TTC549 (cell line): ENCODE data around the gene UNC13C.

ENCODE experiments used
- FAIRE-seq: peaks from 2 replicates; lab custom pipeline; 2012; peaks lifted over from hg19 to GRCh38; lab: Jason Lieb, UNC

The UNC13C gene

DNA sequence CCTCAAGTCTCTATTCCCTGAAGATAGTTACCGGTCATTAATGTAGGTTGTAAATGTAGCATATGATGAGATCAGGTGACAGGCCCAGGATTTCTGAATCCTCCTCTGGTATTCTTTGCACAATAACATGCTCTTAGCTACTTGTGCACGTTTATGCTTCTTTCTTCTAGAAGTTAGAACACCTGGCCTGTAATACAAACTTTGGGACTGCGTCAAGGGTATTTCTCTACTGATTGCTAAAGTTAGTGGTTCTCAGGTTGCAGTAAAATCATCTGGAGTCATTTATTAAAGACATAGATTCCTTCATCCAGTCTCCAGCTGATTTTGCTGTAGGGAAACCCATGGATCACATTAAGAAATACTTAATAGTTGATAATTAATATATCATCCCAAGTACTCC lies 48.0 kb downstream of the UNC13C start:
- no peak for FAIRE-seq

DNA sequence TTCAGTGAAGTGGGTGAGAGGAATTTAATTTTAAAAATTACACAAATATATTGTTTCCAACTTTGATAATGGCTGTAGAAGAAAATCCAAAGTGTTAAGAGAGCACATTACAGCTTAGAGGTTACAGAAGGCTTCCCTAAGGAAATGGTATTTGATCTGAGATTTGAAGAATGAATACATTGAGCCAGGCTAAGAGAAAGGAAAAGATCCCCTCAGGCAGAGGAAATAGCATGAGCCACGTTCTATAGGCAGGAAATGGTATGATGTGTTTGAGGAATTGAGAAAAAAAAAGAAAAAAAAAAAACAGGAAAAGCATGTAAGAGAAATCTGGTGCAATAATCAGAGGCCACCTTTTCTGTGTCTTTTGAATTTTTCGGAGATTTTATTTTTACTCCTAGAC lies 48.6 kb downstream of the UNC13C start:
- FAIRE-seq, result no peak

DNA sequence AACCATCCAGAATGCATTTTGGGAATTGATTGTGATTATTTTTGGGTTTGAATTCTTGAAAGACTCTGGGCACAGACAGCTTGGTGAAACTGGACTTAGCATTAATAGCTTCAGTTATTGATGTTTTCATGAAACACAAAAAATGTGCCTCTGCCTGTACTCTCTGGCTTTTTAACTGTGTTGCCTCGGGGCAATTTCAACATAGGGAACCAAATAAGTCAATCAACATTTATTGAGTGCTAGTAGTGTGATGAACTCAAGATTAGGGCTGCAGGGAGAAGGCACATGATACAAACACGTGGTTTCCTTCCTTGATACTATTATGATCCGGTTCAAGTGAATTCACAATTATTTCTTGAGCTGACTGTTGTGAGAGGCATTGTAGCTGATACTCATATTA lies 50.8 kb downstream of the UNC13C start:
- no peak for FAIRE-seq

DNA sequence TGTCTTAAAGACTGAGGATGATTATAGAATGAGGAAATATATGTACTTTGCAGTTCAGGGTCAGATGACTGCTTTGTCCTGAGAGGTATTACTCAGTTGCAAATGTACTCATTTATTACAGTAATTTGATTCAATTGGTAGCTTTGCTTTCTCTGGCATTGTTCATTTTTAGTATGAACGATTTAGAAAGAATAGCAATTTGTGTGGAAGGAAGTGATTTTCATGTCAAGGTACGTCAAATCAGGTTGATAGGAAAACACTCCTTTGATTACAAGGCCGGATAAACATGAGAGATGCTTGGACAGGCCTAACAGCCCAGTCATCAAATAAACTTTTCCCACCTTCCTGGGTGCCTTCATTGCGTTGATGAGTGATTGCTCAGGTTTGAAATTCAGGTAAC lies 53.8 kb downstream of the UNC13C start:
- no peak for FAIRE-seq

DNA sequence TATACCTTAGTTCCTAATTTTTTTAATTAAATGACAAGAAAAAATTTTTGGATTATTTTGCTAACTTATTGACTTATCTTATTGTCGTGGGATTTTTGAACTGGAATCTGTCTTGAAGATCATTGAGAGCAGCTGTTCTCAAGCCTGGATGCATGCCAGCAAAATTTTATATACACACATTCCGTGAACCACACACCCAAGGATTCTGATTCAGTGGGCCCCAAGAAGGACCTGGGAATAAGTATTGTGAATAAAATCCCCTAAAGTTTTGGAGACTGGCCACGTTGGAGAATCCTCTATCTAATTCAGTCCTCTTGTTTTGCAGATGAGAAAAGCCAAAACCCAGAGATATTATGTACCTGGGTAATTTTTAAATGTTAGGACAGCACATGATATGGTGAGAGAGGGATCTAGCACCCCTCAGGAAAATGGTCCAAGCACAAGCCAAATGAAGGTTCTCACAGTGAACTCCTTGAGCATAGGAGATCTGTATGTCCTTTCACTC lies 55.2 kb downstream of the UNC13C start:
- no peak for FAIRE-seq

DNA sequence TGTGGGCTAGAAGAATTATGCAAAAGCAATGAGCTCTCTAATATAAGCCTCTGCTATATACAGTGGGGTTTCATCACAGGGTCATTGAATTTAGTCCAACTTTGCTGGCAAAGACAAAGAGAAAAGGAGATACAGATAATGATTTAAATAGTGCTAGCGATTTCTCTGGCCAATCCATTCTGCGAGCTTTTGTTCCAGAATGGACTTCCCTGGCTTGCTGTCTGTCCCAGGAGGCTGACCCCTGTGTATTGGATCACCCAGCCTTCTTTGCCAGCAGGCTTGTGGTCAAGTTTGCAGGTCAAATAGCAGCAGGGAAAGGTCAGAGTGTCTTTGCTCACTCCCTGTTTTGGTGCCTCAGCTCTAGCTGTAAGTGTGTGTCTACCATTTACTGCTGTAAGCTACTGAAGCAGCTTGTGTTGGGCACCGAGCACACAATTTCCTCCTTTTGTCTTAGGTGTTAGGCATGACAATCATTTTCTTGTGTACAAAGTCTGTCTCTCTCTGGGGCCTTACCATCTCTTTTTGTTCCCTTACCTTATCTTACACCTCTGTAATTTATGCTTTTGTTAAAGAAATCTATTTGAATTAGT lies 55.7 kb downstream of the UNC13C start:
- no peak for FAIRE-seq

DNA sequence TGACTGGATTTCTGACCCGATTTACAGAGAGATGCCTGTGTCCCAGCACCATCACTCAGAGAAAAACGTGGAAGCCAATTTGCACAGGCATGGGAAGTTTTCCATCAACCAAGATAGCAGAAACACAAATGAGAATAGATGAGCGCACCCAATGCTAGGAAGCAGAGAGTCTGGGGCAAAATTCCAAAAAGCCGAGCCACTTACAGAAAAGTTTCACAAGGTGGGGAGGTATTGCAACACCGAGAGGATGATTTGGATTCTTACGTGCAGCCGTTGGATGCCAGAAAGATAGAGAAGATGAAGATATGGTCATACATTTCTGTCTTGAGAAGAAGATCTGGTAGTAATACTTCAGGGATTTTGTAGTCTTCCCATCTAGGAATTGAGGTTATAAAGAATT lies 57.4 kb downstream of the UNC13C start:
- no peak for FAIRE-seq

DNA sequence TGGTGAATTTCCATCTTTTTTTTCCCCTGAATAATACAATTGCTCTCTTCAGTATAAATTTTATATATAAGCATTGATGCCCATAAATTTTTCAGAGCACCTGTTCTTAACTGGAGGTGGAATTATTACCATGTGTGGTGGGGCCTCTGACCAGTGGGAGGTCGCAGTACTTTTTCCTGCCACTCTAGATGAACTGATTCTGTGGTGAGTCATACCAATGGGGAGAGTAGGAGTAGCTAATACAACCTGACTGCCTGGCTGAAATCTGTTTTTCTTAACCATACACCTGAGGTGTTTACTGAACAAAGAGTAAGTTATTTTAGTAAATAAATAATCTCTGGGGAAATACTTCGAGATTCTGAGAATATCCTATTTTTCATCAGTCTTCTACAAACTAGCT lies 67.2 kb downstream of the UNC13C start:
- no peak for FAIRE-seq

DNA sequence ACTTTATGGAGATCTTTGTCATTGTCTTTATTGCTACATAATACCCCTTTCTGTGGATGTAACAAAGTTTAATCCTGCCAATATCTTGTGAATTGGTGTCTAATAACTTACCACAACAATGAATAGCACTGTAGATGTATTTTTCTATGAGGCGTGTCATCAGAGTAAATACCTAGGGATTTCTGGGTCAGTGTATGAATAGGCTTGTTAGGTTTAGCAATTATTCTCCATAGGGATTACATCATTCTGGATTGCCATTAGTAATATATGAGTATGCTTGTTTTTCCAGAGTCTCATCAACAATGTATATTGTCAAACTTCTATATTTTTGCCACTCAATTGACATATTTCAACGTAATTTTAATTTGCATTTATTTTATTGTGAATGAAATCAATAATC lies 67.9 kb downstream of the UNC13C start:
- FAIRE-seq, result no peak

DNA sequence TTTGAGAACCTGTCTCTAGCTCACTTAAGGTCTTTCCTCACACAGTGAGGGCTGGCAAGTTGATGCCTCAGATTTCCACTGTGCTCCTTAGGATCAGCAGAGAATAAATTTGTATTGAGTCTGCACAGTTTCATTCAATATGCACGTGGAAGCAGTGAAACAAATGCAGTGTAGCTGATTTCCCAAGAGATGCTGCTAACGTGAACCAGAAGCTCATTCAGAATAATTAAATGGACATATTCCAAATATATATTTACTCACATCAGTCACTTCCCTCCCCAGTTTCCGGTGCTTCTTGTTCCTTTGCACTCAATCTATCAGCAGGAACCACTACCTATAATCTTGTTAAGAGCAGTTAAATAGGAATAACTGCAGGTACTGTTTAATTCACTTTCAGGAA lies 86.1 kb downstream of the UNC13C start:
- FAIRE-seq, result no peak

DNA sequence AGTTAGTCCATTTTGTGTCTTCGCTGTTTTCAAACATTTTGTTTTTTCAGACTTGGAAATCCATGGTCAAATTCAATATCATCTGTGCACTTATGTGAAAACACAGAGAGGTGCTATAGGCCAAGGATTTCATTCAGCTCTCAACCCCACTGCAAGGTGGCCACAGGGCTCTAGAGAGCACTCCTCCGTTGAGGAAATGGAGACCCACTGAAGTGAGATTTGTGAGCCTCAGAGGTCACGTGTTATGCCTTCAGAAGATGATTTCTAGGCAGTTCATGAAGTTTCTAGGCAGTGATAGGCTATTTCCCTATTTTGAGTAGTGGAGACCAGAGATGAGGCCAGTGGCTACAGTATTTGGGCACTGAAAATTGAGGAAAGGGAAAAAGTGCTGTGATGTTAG lies 88.2 kb downstream of the UNC13C start:
- FAIRE-seq, result no peak

DNA sequence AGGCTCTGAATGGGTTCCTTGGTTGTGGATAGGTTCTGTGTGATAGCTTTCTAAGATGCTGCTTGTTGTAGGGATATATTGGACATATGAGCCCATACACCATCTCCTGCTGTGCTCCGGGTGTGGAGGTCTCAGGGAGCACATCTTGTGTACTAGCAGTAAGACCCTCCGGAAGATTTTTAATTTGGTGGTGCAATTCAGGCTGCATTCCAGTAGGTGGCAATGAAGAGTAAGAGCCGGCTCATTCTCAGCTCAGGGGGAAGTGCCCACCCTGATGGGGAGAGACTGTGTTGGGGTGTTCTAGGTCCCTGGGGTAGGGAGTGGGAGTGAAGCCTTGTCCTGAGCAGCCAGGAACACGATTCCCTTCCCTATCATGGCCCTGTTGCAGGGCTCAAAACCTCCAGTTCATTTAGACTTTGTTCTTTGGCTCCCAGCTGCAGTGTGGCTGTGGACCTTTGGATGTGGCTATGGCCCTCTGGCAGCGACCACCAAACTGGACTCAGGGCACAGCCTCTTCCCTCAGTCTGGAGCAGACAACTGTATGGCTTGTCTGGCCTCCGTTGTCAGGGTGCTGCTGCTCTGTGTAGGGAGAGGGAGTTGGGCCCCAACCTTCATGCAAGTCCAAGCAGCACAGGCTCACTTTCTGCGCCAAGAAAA lies 104.7 kb downstream of the UNC13C start:
- no peak for FAIRE-seq

DNA sequence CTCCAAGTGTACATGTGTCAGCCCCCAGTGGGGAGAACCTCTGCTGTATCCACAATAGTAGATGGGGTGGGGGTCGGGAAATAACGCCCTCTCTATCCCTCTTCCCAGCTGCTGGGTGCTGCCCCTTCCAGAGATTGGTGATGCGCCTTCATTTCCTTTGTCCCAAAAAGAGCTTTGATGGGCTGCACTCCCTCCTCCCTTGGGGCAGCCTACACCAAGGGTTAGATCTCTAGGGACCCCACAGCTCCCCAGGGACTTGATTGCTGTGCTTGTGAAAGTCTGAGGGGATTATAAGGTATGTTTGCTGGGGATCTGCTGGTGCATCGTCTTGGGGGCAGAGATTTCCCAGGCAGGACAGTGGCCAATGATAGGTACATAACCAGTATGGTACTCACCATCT lies 105.3 kb downstream of the UNC13C start:
- FAIRE-seq, result no peak

DNA sequence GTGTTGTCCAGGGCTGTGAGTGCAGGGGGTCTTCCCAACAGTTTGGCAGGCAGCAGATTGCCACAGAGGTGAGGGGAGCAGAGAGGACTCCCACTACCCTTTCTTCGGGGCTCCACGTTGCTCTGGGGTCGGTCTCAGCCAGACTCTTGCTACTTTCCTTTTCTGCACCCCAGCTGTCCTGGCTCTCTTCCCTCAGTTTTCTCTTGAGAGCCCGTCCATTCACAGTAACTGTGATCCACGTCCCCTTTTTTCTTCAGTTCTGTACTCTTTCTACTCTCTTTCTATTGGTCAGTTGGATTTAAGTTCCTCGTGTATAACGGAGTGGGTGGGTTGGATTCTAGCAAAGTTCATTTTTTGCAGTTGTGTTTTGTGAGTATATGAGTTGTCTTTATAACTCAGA lies 105.8 kb downstream of the UNC13C start:
- no peak for FAIRE-seq

DNA sequence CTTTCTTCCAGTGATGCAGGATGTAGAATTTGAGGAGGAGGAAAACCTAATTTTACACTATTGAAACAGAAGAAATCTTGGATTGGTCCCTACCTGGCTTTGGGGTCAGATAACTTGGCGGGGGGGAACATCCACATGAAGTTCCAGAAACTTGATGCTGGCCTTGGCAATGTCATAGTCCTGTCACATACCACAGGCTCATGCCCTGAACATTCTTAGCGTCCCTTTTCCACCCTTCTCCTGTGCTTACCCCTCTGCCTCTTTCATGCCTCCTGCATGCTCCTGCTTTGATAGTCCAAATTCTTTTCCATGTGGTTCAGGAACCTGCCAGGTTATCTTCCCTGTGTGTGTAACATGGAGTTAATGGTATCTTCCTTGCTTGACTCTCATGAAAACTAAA lies 110.6 kb downstream of the UNC13C start:
- no peak for FAIRE-seq

DNA sequence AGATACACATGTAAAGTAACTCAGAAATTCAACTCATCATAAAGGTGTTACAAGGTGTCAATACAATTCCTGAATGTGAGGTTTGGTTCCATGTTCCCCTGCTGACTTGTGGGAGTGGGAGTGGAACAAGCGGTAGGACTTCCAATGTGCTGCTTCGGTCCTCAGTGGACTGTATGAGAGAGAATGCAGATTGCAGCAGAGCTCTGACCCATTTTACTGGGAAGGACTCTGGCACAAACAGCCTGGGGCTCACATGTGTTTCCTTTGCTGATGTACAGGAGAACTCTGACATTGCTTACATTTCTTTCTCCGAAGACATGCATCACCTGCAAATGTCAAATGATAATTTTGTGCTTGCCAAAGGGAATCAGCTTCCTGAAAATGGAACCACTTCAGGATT lies 111.5 kb downstream of the UNC13C start:
- no peak for FAIRE-seq

DNA sequence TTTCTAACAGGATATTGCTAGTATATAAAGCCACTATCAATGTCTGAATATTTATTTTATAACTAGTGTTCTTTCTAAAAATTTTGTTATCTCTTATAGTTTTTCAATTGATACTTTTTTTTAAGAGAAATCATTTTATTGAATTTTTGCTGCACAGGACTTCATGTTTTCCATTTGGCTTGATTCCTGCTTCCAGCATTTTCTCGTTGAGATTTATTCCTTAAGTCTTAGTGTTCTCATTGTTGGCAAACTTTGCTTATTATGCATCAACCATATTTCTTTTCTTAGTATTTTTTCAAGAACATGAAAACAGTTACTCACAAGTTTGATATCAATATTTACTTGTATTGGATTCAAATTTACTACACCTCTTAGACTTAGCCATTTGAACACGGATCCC lies 113.4 kb downstream of the UNC13C start:
- FAIRE-seq, result no peak

DNA sequence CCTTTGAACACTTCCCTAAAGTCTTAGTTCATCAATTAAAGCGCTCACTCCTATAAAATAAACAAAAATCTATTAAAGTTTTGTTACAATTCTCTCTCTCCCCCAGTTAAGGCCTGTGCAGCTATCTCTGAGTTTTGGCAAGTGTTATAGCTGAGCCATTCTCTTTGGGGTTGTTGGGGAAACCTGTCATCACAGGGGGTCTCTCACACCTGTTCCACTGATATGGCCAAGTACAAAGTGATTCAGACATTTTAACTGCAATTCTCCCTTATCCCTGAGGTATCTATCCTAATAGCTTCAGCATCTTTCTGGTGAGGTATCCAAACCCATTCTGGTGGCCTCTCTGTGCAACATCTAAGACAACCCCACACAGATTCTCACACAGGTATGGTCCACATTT lies 116.4 kb downstream of the UNC13C start:
- no peak for FAIRE-seq

DNA sequence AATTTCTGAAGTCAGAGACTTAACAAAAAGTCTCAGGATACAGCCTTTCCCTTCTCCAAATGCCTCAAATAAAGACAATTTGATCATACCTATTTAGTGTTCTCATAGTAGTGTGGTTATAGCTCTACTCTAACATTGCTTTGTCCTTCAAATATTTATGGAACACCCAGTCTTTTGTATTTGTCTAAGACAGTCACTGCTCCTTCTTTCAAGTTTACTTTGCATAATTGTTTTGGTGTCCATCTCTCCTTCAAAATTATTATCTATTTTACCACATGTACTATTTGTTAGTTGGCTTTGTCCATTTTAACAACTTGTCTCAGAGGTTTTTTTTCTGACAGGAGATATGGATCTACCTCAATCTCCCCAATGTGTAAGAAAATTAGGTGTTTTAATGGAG lies 118.8 kb downstream of the UNC13C start:
- no peak for FAIRE-seq

DNA sequence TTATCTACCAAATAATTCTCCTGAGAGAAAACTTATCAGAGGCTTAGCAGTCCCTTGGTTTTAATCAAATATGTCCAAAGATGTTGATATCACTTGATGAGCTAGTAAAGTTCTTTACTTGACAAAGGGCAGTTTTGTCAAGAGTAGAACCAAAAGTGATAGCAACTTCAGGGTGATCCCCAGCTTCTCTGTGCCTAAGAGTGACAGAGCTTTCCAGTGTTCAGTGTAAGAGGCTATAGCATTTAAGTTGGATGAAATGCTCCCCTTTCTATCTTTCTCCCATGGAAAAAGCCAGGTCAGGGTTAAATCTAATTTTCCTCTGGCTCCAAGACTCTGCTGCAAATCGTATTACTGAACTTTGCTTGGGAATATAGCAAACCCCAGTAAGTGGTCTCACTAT lies 120.8 kb downstream of the UNC13C start:
- no peak for FAIRE-seq

DNA sequence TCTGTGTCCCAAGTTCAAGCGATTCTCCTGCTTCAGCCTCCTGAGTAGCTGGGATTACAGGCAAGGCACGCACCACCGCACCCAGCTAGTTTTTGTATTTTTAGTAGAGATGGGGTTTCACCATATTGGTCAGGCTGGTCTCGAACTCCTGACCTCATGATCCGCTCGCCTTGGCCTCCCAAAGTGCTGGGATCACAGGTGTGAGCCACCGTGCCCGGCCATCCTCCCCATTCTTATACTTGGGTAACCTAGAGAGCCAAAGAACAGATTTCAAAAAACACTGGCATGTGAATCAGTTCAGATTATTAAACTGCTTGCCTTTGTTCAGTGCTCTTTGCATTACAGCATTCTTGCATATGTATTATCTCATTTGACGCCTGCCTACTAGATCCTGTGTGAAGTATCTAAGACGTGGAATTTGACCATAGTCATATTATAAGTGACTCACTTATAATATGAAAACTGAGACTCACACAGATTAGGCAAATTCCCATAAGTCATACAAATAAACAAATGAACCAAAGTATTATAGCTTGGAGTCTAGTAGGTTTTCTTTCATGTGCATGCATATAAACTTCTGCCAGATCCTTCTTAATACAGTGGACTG lies 123.5 kb downstream of the UNC13C start:
- FAIRE-seq, result no peak

DNA sequence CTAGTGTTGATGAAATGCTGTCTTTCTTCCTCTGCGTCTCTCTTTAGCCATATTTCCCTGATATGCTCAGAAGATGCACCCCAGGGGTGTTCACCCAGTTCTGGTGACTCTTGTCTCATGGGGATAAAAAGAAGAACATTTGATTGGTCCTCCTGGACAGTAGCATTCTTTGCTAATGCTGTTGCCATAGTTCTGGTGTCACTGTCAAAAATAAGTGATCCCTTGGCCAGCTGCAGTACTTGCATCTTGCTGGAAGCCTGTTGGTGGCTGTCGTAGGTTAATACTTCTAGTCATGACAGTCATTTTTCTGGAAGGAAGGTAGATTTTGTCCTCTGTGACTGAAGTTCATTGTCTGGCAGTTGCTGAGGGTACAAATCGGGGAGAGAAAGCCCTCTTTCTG lies 124.5 kb downstream of the UNC13C start:
- no peak for FAIRE-seq

DNA sequence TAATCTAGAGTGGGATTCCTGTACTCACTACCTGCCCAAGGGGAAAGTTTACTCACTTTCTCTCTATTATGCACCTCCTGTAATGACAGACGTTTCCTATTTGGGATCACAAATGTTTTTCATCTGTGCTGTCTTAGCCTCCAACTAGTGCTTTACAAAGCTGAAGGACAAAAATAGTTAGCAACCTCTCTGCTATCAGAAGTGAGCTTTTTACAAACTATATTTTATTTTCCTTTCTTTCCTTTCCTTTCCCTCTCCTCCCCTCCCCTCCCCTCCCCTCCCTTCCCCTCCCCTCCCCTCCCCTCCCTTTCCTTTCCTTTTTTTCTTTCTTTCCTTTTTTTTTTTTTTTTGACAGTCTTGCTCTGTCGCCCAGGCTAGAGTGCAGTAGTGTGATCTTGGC lies 130.8 kb downstream of the UNC13C start:
- FAIRE-seq, result no peak

DNA sequence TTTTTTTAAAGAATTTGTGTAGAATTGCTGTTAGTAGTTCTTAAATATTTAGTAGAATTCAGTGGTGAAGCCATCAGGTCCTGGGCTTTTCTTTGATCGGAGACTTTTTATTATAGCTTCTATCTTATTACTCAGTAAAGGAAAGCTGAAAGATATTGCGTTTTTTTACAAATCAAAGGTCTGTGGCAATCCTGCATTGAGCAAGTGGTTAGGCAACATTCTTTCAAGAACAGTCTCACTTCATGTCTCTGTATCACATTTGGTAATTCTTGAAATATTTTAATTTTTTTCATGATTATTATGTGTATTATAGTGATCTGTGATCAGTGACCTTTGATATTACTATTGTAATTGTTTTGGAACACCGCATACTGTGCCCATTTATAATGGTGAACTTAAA lies 140.8 kb downstream of the UNC13C start:
- no peak for FAIRE-seq
